Peyer's patch (tissue), 4 donors: ENCODE data around the gene C8A. TPM values are rescaled to one million over a fixed set of nuclear protein-coding genes. Genes with fewer than 3 reads are reported as not detected.

Experiments used
- DNase-seq, 3 donors: peaks; one replicate each; pipeline ENCODE4 v3.0.0-alpha.2; 2017 to 2019
- H3K27ac ChIP-seq, 4 donors: fragments of 200-600 bp; sonication (generic); one replicate each; pipeline ENCODE4 v1.5.1; 2016 to 2019
- H3K27me3 ChIP-seq, 2 donors: fragments of 200-600 bp; sonication (generic); one replicate each; pipeline ENCODE4 v1.5.1; 2019
- H3K36me3 ChIP-seq, 3 donors: fragments of 200-600 bp; sonication (generic); one replicate each; pipeline ENCODE4 v1.5.1; 2016 to 2019
- H3K4me1 ChIP-seq, 4 donors: fragments of 200-600 bp; sonication (generic); one replicate each; pipeline ENCODE4 v1.5.1; 2016 to 2019
- H3K4me3 ChIP-seq, 4 donors: fragments of 200-600 bp; sonication (generic); 1 replicate in 3 of 4; 2 replicates in 1 of 4; pipeline ENCODE4 v1.5.1; 2016 to 2019; ENCODE audit warnings: mild to moderate bottlenecking in 1 of 4
- H3K9me3 ChIP-seq, 4 donors: fragments of 200-600 bp; sonication (generic); one replicate each; pipeline ENCODE4 v1.5.1; 2016 to 2019; ENCODE audit warnings: mild to moderate bottlenecking in 1 of 4
- CTCF ChIP-seq, 6 experiments: fragments of 450-650 bp in 4 of 6; fragments of 200-600 bp in 2 of 6; sonication (generic) in 1 of 6; IDR thresholded peaks; one replicate each; pipeline ENCODE4 v1.5.1; 2017 to 2019; ENCODE audit warnings: antibody characterized with exemption in 6 of 6, mild to moderate bottlenecking in 3 of 6, moderate library complexity in 1 of 6
- POLR2A ChIP-seq, 2 donors: fragments of 450-650 bp; IDR thresholded peaks; one replicate each; pipeline ENCODE4 v1.5.1; 2017; ENCODE audit warnings: antibody characterized with exemption in 2 of 2, mild to moderate bottlenecking in 2 of 2, moderate library complexity in 2 of 2
- total RNA-seq, 4 donors: library from RNA; depleted of rRNA; stranded (reverse); fragments of >200 nt; gene quantifications; one replicate each; pipeline ENCODE4 v1.1.0, GENCODE V29; 2016

Gene C8A
- total RNA-seq, 4 donors from 2014 or later: not detected

GRCh38 chr1:56939209-56939608 lies 84.6 kb downstream of the C8A start:
- TF ChIP-seq POLR2A (IDR thresholded peaks at IDR 0.05) (no peak), CTCF (IDR thresholded peaks at IDR 0.05) (no peak)
- H3K27ac ChIP-seq: no peak overlapping the region
- no peaks in the 10 kb centered on the region for H3K4me1 ChIP-seq

GRCh38 chr1:56940039-56940438 lies 85.4 kb downstream of the C8A start:
- Histone ChIP-seq H3K27me3 (no peaks in the 10 kb centered on the region), H3K9me3 (no peaks in the 10 kb centered on the region), H3K36me3 (no peaks in the 10 kb centered on the region), H3K4me3 (no peak overlapping the region), H3K4me1 (no peaks in the 10 kb centered on the region), H3K27ac (no peak overlapping the region)
- DNase-seq: no peak
- TF ChIP-seq CTCF (IDR thresholded peaks at IDR 0.05): no peak
- TF ChIP-seq POLR2A (IDR thresholded peaks at IDR 0.05): no peak

More at GRCh38 chr1:56939209-56939608, 84.6 kb downstream of the C8A start:
- Histone ChIP-seq H3K9me3 (no peaks in the 10 kb centered on the region), H3K36me3 (no peaks in the 10 kb centered on the region), H3K4me3 (no peak overlapping the region), H3K27me3 (no peaks in the 10 kb centered on the region)
- no peak for DNase-seq

GRCh38 chr1:56948403-56949023 lies 93.9 kb downstream of the C8A start:
- Histone ChIP-seq H3K4me3 (no peak overlapping the region), H3K36me3 (no peaks in the 10 kb centered on the region), H3K27ac (no peak overlapping the region), H3K27me3 (no peaks in the 10 kb centered on the region), H3K4me1 (no peaks in the 10 kb centered on the region), H3K9me3 (no peaks in the 10 kb centered on the region)
- no peak for DNase-seq
- TF ChIP-seq CTCF (IDR thresholded peaks at IDR 0.05) (no peak), POLR2A (IDR thresholded peaks at IDR 0.05) (no peak)

GRCh38 chr1:56952501-56952900 lies 97.9 kb downstream of the C8A start:
- no peak for DNase-seq
- Histone ChIP-seq H3K36me3 (no peaks in the 10 kb centered on the region), H3K4me3 (no peak overlapping the region), H3K27me3 (no peaks in the 10 kb centered on the region), H3K4me1 (no peaks in the 10 kb centered on the region), H3K9me3 (no peaks in the 10 kb centered on the region), H3K27ac (no peak overlapping the region)
- no peak for TF ChIP-seq CTCF (IDR thresholded peaks at IDR 0.05)

GRCh38 chr1:56953386-56953785 lies 98.8 kb downstream of the C8A start:
- no peak for DNase-seq
- TF ChIP-seq CTCF (IDR thresholded peaks at IDR 0.05) (no peak), POLR2A (IDR thresholded peaks at IDR 0.05) (no peak)
- Histone ChIP-seq H3K4me3 (no peak overlapping the region), H3K27ac (no peak overlapping the region), H3K9me3 (no peaks in the 10 kb centered on the region), H3K36me3 (no peaks in the 10 kb centered on the region), H3K4me1 (peaks cover 0 to 7% (median 0%) of the 10 kb centered on the region in 4 donors), H3K27me3 (no peaks in the 10 kb centered on the region)

GRCh38 chr1:56954664-56955063 lies 100.1 kb downstream of the C8A start:
- H3K27ac ChIP-seq: no peak overlapping the region
- no peaks in the 10 kb centered on the region for H3K27me3 ChIP-seq
- H3K4me3 ChIP-seq: no peak overlapping the region
- TF ChIP-seq CTCF (IDR thresholded peaks at IDR 0.05) (no peak), POLR2A (IDR thresholded peaks at IDR 0.05) (no peak)
- peaks cover 0 to 7% (median 0%) of the 10 kb centered on the region in 4 donors for H3K4me1 ChIP-seq
- DNase-seq: no peak
- no peaks in the 10 kb centered on the region for H3K36me3 ChIP-seq
- no peaks in the 10 kb centered on the region for H3K9me3 ChIP-seq
